Measurements from ENCODE around the gene PTPRQ.
"Not testable (repeated sequence)": the region's sequence is repeated elsewhere in the genome, so short reads cannot be mapped to it uniquely, and the experiment has no call there.

Gene PTPRQ

GRCh38 chr12:80643961-80644360 lies 199.9 kb downstream of the PTPRQ start:
- no peak overlapping the region for H3K4me3 ChIP-seq (ENCODE audit: low read length)
- H3K4me1 ChIP-seq (ENCODE audit: insufficient read depth, low read length): no peaks in the 10 kb centered on the region
- no CpG with 5 or more reads among the region's 2 CpGs for WGBS
- no peak overlapping the region for H3K27ac ChIP-seq (ENCODE audit: low read depth, low read length)
- no peaks in the 10 kb centered on the region for H3K9me3 ChIP-seq (ENCODE audit: insufficient read depth, low read depth, low read length)
- no peak overlapping the region for H3K9ac ChIP-seq (ENCODE audit: low read depth, low read length)
- no peaks in the 10 kb centered on the region for H3K27me3 ChIP-seq (ENCODE audit: insufficient read depth, low read length)
- H3K36me3 ChIP-seq (ENCODE audit: insufficient read depth, low read length): no peaks in the 10 kb centered on the region

- Histone ChIP-seq H3K9me3 (ENCODE audit: insufficient read depth, low read depth, low read length) (no peaks in the 10 kb centered on the region), H3K27ac (ENCODE audit: low read depth, low read length) (no peak overlapping the region), H3K9ac (ENCODE audit: low read depth, low read length) (no peak overlapping the region), H3K4me1 (ENCODE audit: insufficient read depth, low read length) (no peaks in the 10 kb centered on the region), H3K4me3 (ENCODE audit: low read length) (no peak overlapping the region), H3K36me3 (ENCODE audit: insufficient read depth, low read length) (no peaks in the 10 kb centered on the region), H3K27me3 (ENCODE audit: insufficient read depth, low read length) (no peaks in the 10 kb centered on the region)
- WGBS: no CpG with 5 or more reads among the region's 1 CpG
These were observed 204.8 kb downstream of the PTPRQ start for GRCh38 chr12:80648881-80649280.

DNA sequence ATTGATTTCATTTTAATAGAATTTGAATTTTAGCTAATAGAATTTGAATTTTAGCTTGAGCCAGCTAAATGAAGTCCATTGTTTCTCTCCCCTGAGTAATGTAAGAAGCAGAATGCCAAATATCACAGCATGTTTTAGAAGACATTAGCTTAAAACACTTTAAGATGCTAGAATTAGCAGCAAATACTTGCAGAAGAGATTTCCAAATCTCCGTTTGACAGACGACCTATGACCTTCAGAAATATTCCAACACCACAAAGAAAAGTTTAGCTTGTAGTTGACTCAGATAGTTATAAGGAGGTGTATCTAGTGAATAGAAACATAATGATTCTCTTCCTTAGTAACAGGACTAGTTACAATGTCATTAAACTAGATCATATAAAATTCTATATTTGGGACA lies 211.7 kb downstream of the PTPRQ start:
- WGBS: 88% methylated on average over 2 of the region's 2 CpGs

DNA sequence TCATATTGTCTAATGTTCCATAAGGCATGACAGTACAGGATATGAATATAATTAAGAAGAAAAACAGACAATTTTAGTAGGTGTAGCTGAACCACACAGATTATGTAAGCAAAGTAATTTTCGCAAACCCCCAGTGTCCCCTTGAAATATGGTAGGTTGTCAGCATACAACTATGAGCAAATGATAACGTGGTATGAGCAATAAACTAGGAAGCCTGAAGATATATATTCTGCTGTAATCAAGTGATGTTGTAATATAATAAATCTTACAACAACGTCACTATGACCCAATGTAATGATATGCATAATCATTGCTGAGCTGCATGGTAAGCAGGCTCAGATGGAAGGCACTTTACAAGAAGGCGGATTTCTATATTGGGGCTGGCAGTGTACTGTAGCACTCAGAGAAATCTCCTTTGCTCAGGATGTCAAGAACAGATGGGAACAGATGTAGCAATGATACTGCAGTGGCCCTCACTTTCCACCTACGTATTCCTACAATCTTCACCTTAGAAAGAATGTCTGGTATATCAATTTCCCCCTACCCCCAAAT lies 215.6 kb downstream of the PTPRQ start:
- 88% methylated on average over 5 of the region's 5 CpGs for WGBS

More for the DNA sequence above, 211.7 kb downstream of the PTPRQ start:
- Histone ChIP-seq H3K4me1 (ENCODE audit: insufficient read depth, low read length) (no peaks in the 10 kb centered on the region), H3K27me3 (ENCODE audit: insufficient read depth, low read length) (no peaks in the 10 kb centered on the region), H3K9me3 (ENCODE audit: insufficient read depth, low read depth, low read length) (no peaks in the 10 kb centered on the region), H3K4me3 (ENCODE audit: low read length) (no peak overlapping the region), H3K36me3 (ENCODE audit: insufficient read depth, low read length) (no peaks in the 10 kb centered on the region), H3K27ac (ENCODE audit: low read depth, low read length) (no peak overlapping the region), H3K9ac (ENCODE audit: low read depth, low read length) (no peak overlapping the region)

DNA sequence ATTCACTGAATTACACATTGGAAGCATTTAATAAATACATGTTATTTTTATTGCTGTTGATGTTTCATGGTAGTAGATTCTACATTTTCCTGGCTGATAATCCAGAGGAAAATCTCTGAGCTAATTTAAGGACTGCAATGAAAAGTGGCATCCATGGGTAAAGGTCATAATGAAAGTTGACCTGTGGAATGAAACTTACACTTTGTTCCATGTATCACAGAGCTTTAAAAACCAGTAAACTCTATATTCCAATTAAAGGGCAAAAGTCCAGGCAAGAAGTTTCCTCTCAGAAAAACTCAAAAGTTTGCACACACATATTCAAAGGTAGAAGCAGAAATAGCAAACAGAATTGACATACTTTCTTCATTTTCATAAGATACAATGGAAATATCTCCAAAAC lies 218.6 kb downstream of the PTPRQ start:
- Histone ChIP-seq H3K36me3 (ENCODE audit: insufficient read depth, low read length) (no peaks in the 10 kb centered on the region), H3K9ac (ENCODE audit: low read depth, low read length) (no peak overlapping the region), H3K27me3 (ENCODE audit: insufficient read depth, low read length) (no peaks in the 10 kb centered on the region), H3K27ac (ENCODE audit: low read depth, low read length) (no peak overlapping the region), H3K4me1 (ENCODE audit: insufficient read depth, low read length) (no peaks in the 10 kb centered on the region), H3K9me3 (ENCODE audit: insufficient read depth, low read depth, low read length) (no peaks in the 10 kb centered on the region), H3K4me3 (ENCODE audit: low read length) (no peak overlapping the region)

More for the DNA sequence above, 215.6 kb downstream of the PTPRQ start:
- Histone ChIP-seq H3K36me3 (ENCODE audit: insufficient read depth, low read length) (no peaks in the 10 kb centered on the region), H3K27me3 (ENCODE audit: insufficient read depth, low read length) (no peaks in the 10 kb centered on the region), H3K9ac (ENCODE audit: low read depth, low read length) (no peak overlapping the region), H3K27ac (ENCODE audit: low read depth, low read length) (no peak overlapping the region), H3K9me3 (ENCODE audit: insufficient read depth, low read depth, low read length) (no peaks in the 10 kb centered on the region), H3K4me1 (ENCODE audit: insufficient read depth, low read length) (no peaks in the 10 kb centered on the region), H3K4me3 (ENCODE audit: low read length) (no peak overlapping the region)

DNA sequence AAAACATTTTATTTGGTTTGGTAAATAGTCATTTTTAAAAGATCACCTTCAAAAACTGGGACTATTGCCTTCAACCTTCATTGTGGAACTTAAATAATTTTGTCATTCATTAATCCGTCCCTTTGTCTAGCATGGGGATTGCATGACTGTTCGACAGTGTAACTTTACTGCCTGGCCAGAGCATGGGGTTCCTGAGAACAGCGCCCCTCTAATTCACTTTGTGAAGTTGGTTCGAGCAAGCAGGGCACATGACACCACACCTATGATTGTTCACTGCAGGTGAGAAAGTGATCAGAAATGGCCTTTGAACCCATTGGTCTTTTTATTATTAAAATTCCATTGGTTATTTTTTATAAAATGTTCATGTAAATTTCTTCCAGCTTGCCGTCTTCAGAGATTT lies 226.2 kb downstream of the PTPRQ start:
- Histone ChIP-seq H3K4me3 (ENCODE audit: low read length) (no peak overlapping the region), H3K27ac (ENCODE audit: low read depth, low read length) (no peak overlapping the region)

GRCh38 chr12:80676042-80676636 lies 232.1 kb downstream of the PTPRQ start:
- H3K9ac ChIP-seq (ENCODE audit: low read depth, low read length); H3K4me3 ChIP-seq (ENCODE audit: low read length); H3K36me3 ChIP-seq (ENCODE audit: insufficient read depth, low read length); H3K27me3 ChIP-seq (ENCODE audit: insufficient read depth, low read length); H3K27ac ChIP-seq (ENCODE audit: low read depth, low read length); H3K4me1 ChIP-seq (ENCODE audit: insufficient read depth, low read length); H3K9me3 ChIP-seq (ENCODE audit: insufficient read depth, low read depth, low read length): not testable (repeated sequence)
- WGBS: 94% methylated on average over 13 of the region's 13 CpGs

More for the DNA sequence above, 226.2 kb downstream of the PTPRQ start:
- Histone ChIP-seq H3K27me3 (ENCODE audit: insufficient read depth, low read length) (no peaks in the 10 kb centered on the region), H3K9ac (ENCODE audit: low read depth, low read length) (no peak overlapping the region), H3K4me1 (ENCODE audit: insufficient read depth, low read length) (no peaks in the 10 kb centered on the region), H3K9me3 (ENCODE audit: insufficient read depth, low read depth, low read length) (no peaks in the 10 kb centered on the region), H3K36me3 (ENCODE audit: insufficient read depth, low read length) (no peaks in the 10 kb centered on the region)
- WGBS: 83% methylated on average over 5 of the region's 5 CpGs

DNA sequence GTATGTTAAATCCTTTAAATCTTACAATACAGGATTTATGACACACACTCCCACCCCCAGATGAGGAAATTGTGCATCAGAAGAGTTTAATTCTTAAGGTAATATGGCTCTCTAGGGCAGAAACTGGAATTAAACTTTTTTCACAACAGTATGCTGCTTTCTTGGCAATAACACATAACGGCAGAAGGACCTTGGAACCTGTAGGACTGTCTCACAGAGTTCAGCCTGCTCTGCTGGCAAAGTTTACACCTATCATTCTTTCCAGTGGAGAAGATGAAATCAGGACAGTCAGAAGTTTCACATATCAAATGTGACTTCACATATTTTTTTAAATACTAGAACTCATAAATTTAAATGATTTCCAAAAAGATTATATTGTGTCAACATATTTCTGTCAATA lies 232.8 kb downstream of the PTPRQ start:
- Histone ChIP-seq H3K4me3 (ENCODE audit: low read length) (no peak overlapping the region), H3K36me3 (ENCODE audit: insufficient read depth, low read length) (no peaks in the 10 kb centered on the region), H3K9ac (ENCODE audit: low read depth, low read length) (no peak overlapping the region), H3K27ac (ENCODE audit: low read depth, low read length) (no peak overlapping the region), H3K27me3 (ENCODE audit: insufficient read depth, low read length) (no peaks in the 10 kb centered on the region), H3K4me1 (ENCODE audit: insufficient read depth, low read length) (peaks cover 4% of the 10 kb centered on the region), H3K9me3 (ENCODE audit: insufficient read depth, low read depth, low read length) (no peaks in the 10 kb centered on the region)
- WGBS: 98% methylated on average over 1 of the region's 1 CpG

DNA sequence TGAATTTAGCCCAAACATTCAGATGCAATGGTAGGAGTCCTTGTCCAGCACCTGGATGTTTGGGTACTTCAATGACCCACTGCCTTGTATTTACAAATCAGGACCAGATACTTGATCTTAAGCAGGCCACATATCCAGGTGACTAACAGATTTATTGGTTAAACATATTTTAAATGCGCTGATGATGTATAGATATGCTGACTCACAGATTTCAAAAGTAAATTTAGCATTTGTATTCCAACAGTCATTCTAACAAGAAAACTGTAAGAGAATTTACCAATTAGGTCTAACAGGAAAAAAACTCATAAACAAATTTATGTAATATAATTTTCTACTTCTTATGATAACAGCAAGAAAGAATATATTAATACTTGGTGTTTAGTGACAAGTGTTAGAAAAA lies 234.0 kb downstream of the PTPRQ start:
- no peak overlapping the region for H3K9ac ChIP-seq (ENCODE audit: low read depth, low read length)
- H3K27me3 ChIP-seq (ENCODE audit: insufficient read depth, low read length): no peaks in the 10 kb centered on the region
- H3K9me3 ChIP-seq (ENCODE audit: insufficient read depth, low read depth, low read length): no peaks in the 10 kb centered on the region
- no peaks in the 10 kb centered on the region for H3K36me3 ChIP-seq (ENCODE audit: insufficient read depth, low read length)
- peaks cover 5% of the 10 kb centered on the region for H3K4me1 ChIP-seq (ENCODE audit: insufficient read depth, low read length)
- H3K4me3 ChIP-seq (ENCODE audit: low read length): no peak overlapping the region
- no CpG with 5 or more reads among the region's 1 CpG for WGBS
- H3K27ac ChIP-seq (ENCODE audit: low read depth, low read length): no peak overlapping the region

- Histone ChIP-seq H3K27me3 (ENCODE audit: insufficient read depth, low read length) (no peaks in the 10 kb centered on the region), H3K9ac (ENCODE audit: low read depth, low read length) (no peak overlapping the region), H3K36me3 (ENCODE audit: insufficient read depth, low read length) (no peaks in the 10 kb centered on the region), H3K9me3 (ENCODE audit: insufficient read depth, low read depth, low read length) (no peaks in the 10 kb centered on the region), H3K4me3 (ENCODE audit: low read length) (no peak overlapping the region), H3K27ac (ENCODE audit: low read depth, low read length) (no peak overlapping the region), H3K4me1 (ENCODE audit: insufficient read depth, low read length) (peaks cover 17% of the 10 kb centered on the region)
- 96% methylated on average over 3 of the region's 3 CpGs for WGBS
These were observed 235.5 kb downstream of the PTPRQ start for GRCh38 chr12:80679346-80680131.

DNA sequence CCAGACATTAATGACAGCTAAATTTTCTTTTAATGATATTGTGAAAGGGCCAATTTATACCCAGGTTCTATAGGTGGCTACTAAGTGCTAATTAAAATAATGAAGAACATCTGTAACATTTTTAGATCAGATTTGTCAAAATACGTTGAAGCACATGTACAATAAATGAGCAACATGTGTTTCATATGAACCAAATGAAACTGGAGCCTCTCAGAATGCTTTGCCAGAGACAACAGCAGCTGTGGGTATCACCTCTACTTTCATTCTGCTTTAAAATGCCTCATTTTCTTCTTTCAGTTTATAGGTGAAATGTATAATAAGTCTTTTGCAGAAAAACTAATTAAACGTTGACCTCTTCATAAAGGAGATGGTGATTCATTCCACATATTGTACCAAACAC lies 237.3 kb downstream of the PTPRQ start:
- Histone ChIP-seq H3K4me1 (ENCODE audit: insufficient read depth, low read length) (peaks cover 24% of the 10 kb centered on the region), H3K27me3 (ENCODE audit: insufficient read depth, low read length) (no peaks in the 10 kb centered on the region), H3K27ac (ENCODE audit: low read depth, low read length) (no peak overlapping the region), H3K9me3 (ENCODE audit: insufficient read depth, low read depth, low read length) (no peaks in the 10 kb centered on the region), H3K9ac (ENCODE audit: low read depth, low read length) (no peak overlapping the region), H3K4me3 (ENCODE audit: low read length) (no peak overlapping the region), H3K36me3 (ENCODE audit: insufficient read depth, low read length) (no peaks in the 10 kb centered on the region)
- 100% methylated on average over 1 of the region's 2 CpGs for WGBS
